HepG2 (cell line): ENCODE measurements around the gene EEIG1.

ENCODE experiments used
- MAFK ChIP-seq, 2 experiments: IDR thresholded peaks in 1 of 2; conservative IDR thresholded peaks in 1 of 2; 2 replicates each; pipeline ENCODE4 v1.6.1; 2011; ENCODE audit warnings: improper control_type of control experiment in 2 of 2, low read length in 2 of 2
- TAF15 ChIP-seq: fragments of 200-400 bp; formaldehyde crosslinking; IDR thresholded peaks from one replicate; pipeline ENCODE4 v1.6.1; 2018; ENCODE audit warnings: mild to moderate bottlenecking, low read depth, low read length; ENCODE audit not compliant: poor library complexity, severe bottlenecking
- ZMAT3 ChIP-seq: sonication (generic); formaldehyde crosslinking; conservative IDR thresholded peaks from 2 replicates; pipeline ENCODE4 v1.7.0; 2021; ENCODE audit warnings: missing genetic modification reagents
- TF ChIP-seq, protein P1 (sequence below): sonication (generic); formaldehyde crosslinking; IDR thresholded peaks from 2 replicates; pipeline ENCODE4 v1.5.0; 2020; ENCODE audit warnings: mild to moderate bottlenecking, missing genetic modification reagents, moderate library complexity

DNA sequence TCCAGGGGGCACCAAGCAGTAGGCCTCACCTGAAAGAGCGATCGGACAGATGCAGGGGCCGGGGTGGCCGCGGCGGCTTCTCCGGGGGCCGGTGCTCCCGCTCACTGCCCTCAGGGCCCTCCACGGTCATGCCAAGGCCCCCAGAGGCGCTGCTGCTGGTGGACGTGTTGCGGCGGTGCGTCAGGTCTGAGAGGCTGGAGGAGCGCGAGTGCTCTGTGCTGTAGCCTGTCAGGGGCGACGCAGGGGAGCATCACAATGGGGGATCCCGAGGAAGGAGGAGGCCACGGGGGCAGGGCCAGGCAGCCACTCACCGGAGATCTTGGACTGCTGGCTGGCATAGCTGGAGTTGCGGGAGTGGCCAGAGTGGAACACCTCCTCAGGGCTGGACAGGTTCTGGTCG, 35.5 kb downstream of the EEIG1 start:
- TF ChIP-seq, protein P1, sequence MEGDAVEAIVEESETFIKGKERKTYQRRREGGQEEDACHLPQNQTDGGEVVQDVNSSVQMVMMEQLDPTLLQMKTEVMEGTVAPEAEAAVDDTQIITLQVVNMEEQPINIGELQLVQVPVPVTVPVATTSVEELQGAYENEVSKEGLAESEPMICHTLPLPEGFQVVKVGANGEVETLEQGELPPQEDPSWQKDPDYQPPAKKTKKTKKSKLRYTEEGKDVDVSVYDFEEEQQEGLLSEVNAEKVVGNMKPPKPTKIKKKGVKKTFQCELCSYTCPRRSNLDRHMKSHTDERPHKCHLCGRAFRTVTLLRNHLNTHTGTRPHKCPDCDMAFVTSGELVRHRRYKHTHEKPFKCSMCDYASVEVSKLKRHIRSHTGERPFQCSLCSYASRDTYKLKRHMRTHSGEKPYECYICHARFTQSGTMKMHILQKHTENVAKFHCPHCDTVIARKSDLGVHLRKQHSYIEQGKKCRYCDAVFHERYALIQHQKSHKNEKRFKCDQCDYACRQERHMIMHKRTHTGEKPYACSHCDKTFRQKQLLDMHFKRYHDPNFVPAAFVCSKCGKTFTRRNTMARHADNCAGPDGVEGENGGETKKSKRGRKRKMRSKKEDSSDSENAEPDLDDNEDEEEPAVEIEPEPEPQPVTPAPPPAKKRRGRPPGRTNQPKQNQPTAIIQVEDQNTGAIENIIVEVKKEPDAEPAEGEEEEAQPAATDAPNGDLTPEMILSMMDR (CRISPR knock-in tag) = no peak
- TF ChIP-seq TAF15 (no peak), MAFK (conservative IDR thresholded peaks at IDR 0.05 in 1 of 2, IDR thresholded peaks at IDR 0.05 in 1 of 2; ENCODE audit: low read length in 2 of 2) (no peak), ZMAT3 (CRISPR knock-in tag) (no peak)
